Smooth muscle cell of the brain vasculature (primary cell): Measurements from ENCODE around the gene TSPAN17.

Experiments
- DNase-seq: peaks from one replicate; pipeline ENCODE4 v3.0.0-alpha.2; 2012; ENCODE audit warnings: low read depth, low spot score

The TSPAN17 gene

GRCh38 chr5:176659860-176660461 is 12.7 kb downstream of the TSPAN17 start:
- no peak for DNase-seq

DNA sequence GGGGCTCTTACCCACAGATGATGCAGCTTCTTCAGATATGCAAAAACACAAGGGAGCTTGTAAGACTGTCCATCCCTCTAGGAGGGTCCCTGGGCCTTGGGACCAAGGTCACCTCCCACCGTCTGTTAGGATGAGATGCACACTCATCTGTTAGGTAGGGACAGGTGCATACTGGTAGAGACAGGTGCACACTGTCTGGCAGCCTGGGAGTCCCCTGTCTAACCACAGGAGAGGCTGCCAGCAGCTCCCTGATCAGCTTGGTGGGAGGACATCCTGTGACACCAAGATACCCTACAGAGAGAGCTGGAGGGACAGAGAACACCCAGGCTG is 13.2 kb downstream of the TSPAN17 start:
- DNase-seq, result no peak

- no peak for DNase-seq
These were observed 13.8 kb downstream of the TSPAN17 start for GRCh38 chr5:176660860-176661641.

DNA sequence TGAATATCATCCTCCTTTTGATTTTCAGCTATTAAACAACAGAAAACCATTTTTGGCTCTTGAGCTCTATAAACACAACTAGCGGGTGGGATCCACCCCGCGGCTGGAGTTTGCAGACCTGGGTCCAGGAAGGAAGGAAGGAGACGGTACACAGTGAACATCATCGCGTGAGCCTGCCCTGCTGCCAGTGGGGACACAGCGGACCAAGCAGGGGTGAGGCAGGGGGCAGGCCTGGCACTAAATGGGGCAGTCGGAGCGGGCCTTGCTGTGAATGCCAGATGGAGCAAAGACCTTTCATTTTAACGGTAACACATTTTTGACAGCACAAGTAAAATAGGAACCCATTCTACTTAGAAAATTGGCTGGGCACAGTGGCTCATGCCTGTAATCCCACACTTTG is 14.4 kb downstream of the TSPAN17 start:
- DNase-seq, result no peak

DNA sequence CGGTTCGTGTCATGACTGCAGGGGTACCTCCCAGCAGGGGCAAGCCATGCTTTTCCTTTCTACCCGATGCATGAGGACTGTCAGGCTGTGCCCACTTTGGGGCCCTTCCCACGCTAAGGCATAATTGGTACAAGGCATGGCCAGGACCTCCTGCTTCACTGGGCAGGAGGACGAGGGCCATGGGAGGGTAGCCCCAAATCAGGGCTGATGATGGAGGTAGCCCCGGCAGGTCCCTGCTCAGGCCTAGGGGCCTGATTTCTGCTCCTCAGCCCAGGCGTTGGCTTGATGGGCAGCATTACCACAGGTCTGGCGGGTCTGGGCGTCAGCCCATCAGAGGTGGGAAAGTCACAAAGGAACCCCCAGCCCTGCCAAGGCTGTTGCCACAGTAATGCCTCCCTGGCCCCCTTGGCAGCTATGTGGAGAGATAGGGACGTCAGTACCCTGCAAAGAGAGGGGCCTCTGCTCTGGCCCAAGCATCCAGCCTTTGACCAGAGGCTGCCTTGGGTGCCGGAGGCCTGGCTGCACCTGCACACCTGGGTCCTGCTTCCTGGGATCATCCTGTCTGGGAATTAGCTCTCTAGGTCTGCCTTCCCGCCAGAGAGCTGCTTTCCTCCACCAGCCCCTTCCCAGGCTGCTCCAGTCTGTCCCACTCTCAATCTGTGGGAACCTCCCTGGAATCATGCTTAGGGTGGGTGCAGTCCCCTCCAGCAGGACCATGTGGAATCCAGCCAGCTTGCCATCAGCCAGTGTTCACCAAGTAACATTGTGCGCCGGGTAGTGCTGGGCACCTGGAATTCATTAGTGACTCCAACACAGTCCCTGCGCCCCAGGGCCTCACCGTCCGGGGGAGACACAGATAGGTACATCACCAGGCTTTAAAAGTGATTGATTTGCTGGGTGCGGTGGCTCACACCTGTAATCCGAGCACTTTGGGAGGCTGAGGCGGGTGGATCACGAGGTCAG is 15.4 kb downstream of the TSPAN17 start:
- DNase-seq, result no peak

DNA sequence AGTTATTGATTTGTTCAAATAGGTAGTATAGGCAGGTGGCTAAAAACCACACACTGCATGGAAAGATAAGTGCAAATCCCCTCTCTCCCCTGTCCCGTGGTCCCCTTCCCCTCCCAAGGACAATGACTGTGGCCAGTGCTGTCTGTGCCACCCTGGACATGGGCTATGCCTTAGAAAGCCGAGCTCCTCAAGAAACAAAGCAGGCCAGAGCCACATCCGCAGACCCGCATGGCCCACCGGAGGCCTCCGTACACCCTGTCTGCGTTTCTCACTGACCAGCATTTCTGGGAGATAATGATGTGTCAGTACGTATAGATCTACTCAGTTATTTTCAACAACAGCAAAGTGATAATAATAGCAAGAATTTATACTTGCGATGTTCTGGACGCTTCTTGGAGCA is 16.3 kb downstream of the TSPAN17 start:
- DNase-seq, result no peak

GRCh38 chr5:176664479-176664878 is 17.2 kb downstream of the TSPAN17 start:
- no peak for DNase-seq

DNA sequence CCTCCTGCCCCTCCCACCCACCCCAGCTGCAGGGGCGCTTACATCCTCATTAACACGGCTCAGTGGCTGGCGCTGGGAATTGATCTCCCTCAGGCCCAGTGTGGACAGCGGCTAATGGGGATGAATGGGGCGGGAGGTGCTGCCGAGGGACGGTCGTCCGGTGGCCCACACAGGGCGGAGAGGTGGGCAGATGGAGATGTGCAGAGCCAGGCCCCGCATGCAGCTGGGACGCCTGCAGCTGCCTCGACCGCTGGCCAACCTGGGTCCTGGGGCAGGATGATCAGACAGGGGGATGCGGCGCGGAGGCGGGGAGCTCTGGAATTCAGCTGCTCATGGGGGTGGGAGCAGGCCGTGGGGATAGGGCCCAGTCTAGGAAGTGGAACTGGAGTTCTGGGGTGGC is 17.6 kb downstream of the TSPAN17 start:
- no peak for DNase-seq

DNA sequence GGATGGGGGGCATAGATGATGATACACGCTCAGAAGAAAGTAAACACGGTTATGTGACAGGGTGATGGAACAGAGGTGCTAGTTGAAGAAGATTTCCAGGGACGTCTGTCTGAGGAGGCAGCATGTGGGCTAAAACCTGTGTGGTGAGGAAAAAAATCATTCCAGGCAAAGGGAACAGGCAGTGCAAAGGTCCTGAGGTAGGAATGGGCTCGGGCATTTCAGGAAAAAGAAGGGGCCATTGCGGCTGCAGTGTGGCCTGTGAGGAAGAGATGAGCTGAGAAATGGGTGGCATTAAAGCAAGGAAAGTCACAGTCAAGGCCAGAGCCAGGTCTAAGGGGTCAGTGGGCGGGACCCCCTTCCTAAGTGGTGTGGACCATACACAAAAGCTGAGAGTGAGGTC is 18.2 kb downstream of the TSPAN17 start:
- no peak for DNase-seq

GRCh38 chr5:176667637-176668036 is 20.4 kb downstream of the TSPAN17 start:
- no peak for DNase-seq

DNA sequence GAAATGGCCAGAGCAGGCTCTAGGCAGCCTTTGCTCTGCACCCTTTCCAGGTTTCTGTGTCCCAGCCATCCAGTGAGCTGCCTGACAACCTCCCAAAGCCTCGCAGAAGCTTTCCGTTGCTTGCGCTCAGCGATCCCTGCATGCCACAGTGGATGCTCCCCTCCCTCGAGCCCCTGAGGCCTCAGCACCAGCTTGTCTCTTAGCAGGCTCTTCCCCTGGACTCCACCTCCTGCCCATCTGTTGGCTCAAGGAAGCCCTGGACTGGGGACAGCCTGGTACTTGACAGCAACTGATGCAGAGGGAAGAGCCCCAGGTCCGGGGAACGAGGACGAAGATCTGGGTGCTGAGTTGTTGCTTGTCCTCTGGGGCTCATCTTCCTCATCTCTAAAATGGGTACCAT is 23.2 kb downstream of the TSPAN17 start:
- DNase-seq, result no peak

- DNase-seq, result no peak
These were observed 24.1 kb downstream of the TSPAN17 start for GRCh38 chr5:176671399-176671798.

DNA sequence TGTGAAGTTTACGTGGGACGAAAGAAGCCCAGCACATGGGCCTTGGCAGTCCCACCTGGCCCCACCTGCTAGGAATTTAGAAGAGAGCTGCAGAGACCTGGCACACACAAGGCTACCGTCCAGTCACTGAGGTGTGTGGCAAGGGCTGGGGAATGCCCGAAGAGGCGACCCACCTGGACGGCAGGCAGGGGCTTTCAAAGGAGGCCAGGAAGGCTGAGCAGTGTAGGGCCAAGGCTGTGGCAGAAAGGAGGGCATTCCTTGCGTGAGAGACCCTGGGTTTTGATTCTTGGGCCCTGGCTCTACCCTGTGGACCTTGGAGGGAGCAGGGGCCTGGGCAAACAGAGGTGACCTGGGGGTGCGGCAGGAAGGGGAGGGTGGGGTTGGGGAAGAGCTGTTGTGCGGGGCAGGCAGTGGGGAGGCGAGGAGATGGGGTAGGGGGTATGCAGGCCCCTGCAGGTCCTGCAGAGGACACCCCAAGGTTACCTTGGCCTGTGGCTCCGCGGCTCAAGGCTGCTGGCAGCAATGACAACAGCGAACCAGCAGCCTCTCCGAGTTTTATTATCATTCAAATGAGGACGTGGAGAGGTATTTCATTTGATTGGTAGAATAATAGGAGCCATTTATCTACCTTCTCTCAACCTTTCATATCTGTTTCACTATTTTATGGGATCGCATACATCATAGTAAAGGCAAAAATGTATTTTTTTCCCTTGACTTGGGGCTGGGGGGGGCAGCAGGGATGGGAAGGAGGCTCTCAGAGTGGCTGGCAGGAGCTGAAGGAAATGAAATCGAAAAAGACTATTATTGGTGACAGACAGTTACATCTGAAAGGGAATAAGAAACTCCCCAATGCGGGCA is 24.8 kb downstream of the TSPAN17 start:
- no peak for DNase-seq

- DNase-seq, result no peak
These were observed 26.6 kb downstream of the TSPAN17 start for GRCh38 chr5:176673651-176674583.

DNA sequence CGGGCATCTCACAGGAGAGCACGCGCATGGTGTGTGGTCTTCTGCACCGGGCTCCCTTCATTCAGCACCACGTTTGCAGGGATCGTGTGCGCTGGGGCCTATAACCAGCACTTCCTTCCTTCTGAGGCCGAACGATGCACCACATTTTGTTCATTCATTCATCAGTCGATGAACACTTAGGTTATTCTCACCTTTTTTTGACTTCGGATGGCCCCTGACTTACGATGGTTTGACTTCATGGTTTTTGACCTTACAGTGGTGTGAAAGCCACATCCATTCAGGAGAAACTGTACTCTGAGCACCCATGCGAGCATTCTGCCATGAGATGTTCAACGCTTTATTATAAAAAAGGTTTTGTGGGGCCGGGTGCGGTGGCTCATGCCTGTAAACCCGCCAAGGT is 27.5 kb downstream of the TSPAN17 start:
- no peak for DNase-seq

- DNase-seq, result no peak
These were observed 28.5 kb downstream of the TSPAN17 start for GRCh38 chr5:176675676-176676360.

GRCh38 chr5:176676361-176676824 is 29.1 kb downstream of the TSPAN17 start:
- DNase-seq, result no peak

GRCh38 chr5:176677209-176677939 is 30.1 kb downstream of the TSPAN17 start:
- DNase-seq, result no peak

- DNase-seq, result no peak
These were observed 31.3 kb downstream of the TSPAN17 start for GRCh38 chr5:176678584-176678983.
